Stimulated activated CD4-positive, alpha-beta T cell treated with anti-CD3 and anti-CD28 coated beads, Interleukin-1b, Interleukin-23, amount 100 ng/mL, for 24 hours (primary cell): Measurements from ENCODE around the gene RMDN2.
"Not testable (repeated sequence)": the region's sequence is repeated elsewhere in the genome, so short reads cannot be mapped to it uniquely, and the experiment has no call there.

ENCODE experiments used
- DNase-seq, 4 experiments: peaks; one replicate each; pipeline ENCODE4 v3.0.0-alpha.2; 2020; ENCODE audit warnings: low read depth in 4 of 4, low spot score in 1 of 4

The RMDN2 gene

DNA sequence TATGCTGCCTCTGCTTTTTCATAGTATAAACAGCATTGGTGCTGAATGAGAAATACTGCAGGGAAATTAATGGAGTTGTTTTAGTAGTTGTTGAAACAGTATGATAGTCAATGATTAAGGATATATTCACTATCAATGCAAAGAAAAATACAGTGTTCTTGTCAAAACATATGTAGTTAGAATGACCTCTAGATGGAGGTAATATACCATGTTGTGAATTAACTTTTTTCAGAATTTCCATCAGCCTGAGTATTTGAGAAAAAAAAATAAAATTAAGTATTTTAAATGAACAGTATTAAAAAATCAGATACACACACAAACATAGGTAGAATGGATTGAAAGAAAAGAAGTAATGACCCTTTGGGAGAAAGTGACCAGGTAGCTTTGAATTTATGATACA, 59.5 kb downstream of the RMDN2 start:
- DNase-seq, result no peak

DNA sequence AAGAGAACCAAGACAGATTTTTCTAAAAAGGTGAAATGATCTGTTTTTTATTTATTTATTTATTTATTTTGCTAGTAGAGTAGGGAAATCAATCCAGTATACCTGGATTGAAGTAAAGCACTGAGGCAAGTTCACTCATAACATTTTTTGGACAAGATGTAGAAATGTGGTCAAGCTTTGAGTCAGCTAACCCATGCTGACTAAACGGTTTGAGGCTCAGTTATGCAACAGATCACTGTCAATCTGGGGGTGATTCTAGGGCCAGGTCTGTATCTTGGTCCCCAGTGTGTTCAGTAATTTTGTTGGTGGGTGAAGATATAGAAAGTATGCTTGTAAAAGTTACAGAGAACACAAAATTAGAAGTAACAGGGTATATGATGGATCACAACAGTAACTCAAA, 60.2 kb downstream of the RMDN2 start:
- no peak for DNase-seq

DNA sequence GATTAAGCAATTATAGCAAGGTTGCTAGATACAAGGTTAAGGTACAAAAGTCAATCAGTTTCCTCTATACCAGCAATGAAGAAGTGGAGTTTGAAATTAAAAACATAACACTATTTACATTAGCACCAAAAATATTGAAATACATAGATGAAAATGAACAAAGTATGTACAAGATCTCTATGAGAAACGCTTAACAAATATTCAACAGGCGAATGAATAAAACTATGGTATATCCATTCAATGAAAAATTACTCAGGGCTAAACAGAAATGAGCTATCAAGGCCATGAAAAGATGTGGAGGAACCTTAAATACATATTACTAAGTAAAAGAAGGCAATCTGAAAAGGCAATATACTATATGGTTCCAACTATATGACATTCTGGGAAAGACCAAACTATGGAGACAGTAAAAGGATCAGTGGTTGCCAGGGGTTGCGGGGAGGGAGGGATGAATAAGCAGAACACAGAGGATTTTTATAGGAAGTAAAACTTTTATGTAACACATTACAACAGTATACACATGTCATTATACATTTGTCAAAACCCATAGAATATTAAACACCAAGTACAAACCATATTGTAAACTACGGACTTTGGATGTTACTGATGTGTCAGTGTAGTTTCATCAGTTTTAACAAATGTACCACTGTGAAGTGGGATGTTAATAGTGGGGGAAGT, 62.1 kb downstream of the RMDN2 start:
- DNase-seq, result no peak

DNA sequence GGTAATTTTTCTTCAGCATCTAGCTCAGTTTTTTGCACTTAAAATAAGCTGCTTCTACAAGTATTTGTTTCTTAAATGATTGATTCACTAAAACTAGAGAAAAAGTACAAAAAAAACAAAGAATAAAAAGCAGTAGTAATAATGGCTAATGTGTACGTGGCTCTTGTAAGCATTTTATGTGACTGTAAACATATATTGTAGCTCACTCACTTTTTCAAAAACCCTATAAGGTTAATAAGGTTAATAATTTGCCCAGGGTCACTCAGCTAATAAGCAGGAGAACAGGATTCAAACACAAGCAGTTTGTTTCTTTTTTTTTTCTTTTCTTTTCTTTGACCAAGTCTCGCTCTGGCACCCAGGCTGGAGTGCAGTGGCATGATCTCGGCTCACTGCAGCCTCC, 67.5 kb downstream of the RMDN2 start:
- no peak for DNase-seq

DNA sequence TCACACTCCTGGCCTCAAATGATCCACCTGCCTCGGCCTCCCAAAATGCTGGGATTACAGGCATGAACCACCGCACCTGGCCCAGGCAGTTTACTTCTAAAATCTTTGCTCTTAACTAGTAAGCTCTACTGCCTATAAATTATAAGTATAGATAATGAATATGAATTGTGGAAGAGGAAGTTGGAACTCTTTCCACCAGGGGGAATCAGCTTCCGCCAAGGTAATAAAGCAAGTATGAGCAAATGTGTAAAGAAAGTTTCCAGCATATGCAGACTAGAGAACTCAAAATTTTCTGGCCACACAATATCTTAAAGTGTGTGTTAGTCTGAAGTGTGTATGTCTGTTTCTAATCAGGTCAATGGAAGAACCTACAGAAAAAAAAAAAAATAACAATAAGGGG, 68.1 kb downstream of the RMDN2 start:
- DNase-seq, result no peak

DNA sequence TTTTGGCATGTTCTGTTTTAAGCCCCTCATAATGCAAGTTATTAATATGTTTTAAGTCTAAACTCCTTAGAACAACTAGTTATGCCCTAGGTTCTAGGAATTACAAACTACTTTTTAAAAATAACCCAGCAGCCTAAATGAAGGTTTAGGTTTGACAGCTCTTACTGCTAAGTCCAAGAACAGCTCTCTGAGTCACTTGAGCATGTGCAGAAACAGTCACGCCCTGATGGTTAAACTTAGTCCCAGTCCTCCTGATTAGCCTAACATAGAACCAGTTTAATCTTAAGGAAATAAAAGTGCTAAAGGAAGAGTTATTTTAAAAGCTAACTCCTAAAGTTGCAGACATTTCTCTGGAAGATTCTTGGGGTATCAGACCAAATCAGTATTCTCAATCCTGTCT, 72.5 kb downstream of the RMDN2 start:
- DNase-seq, result no peak

DNA sequence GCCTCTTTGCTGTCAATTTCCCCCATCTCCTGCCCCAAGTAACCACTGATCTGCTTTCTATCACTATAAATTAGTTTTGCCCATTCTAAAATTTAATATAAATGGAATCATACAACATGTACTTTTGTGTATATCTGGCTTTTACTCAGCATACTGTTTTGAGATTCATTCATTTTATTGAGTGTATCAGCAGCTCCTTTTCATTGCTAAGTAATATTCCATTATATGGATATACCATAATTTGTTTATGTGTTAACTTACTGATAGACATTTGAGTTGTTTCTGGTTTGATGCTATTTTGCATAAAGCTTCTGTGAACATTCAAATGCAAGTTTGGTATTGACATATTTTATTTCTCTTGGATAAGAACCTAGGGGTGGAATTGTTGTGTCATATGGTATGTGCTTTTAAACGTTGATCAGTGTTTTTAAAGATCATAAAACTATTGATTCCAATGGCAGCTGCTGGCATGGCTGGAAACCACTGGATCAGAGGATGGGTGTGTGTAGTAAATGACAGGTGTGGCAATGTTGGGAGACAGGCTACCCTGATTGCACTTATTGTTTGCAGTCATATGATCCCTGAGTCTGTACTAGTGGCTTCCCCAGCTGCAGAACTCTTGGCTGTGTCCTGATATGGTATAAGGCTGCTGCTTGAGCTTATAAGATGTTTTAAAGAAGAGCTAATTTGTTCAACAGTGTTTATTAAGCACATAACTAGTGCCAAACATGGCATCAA, 75.6 kb downstream of the RMDN2 start:
- DNase-seq, result no peak

DNA sequence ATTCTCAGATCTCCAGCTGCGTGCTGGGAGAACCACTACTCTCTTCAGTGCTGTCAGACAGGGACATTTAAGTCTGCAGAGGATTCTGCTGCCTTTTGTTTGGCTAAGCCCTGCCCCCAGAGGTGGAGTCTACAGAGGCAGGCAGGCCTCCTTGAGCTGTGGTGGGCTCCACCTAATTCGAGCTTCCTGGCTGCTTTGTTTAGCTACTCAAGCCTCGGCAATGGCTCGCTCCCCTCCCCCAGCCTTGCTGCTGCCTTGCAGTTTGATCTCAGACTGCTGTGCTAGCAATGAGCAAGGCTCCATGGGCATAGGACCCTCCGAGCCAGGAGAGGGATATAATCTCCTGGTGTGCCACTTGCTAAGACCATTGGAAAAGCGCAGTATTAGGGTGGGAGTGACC, 85.1 kb downstream of the RMDN2 start:
- not testable (repeated sequence) for DNase-seq

DNA sequence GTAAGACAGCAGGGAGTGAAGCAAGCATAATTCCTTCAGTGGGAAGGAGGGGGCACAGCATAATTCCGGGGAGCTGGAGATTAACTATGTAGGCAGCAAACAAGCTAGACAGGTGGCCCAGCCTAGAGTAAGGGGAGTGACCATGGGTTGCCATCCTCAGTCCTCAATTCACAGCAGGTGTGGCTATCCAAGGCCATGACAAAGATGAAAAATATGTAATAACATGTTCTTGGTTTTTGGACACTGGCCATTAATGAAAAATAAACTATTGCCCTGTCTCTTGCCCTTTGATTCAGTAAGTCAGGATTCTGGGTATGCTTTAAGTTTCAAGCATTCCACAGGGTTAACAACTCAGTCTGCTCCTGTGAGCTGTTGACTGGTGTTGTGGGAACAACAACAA, 85.9 kb downstream of the RMDN2 start:
- no peak for DNase-seq

DNA sequence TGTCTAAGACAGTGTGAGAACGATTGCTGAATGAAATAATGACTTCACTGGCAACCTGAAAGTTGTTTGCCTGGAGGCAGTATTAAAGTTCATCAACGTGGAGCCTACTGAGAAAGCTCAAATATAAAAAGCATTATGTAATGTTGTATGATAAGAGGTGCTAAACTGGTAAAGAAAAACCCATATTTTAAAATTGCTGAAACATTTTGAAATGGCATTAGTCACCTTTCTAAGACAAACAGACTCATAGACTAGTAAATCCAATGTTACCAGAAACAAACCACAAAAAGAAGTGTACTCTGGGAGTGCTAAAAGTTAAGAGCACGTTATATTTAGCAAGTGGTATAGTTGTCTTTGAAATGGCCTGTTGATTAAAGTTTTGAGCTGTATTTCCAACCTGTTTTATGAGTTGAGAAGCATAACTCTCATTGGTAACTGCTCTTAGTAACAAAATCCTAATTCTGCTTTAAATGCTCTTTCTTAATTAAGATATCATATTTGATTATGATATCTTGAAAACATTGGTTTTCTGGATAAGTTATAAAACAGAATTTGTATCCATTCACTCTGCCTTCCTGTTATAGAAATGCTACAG, 88.2 kb downstream of the RMDN2 start:
- DNase-seq, result no peak

DNA sequence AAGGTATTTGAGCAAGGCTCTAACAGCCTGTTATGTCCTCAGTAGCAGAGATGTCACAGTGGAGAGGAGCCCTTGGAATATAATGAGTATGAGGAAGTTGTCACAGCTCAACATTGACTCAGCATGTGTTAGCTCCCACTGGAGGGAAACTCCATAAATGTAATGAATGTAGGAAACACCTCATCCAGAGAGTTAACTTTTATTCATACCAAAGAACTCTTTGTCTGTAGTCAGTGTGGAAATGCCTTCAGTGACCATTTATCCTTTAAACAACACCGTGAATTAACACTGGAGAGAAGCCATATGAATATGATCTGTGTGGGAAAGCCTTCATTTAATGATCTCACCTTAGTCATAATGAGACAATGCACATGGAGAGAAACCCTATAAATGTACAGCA, 91.1 kb downstream of the RMDN2 start:
- DNase-seq, result no peak

DNA sequence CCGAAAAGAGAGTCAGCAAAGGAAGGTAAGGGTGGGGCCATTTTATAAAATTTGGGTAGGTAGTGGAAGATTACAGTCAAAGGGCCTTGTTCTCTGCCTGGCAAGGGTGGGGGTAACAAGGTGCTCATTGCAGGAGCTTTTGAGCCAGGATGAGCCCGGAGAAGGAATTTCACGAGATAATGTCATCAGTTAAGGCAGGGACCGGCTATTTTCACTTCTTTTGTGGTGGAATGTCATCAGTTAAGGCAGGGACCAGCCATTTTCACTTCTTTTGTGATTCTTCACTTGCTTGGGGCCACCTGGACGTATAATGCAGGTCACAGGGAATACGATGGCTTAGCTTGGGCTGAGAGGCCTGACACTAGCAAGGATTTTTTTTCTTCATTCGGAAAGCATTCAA, 92.7 kb downstream of the RMDN2 start:
- no peak for DNase-seq

DNA sequence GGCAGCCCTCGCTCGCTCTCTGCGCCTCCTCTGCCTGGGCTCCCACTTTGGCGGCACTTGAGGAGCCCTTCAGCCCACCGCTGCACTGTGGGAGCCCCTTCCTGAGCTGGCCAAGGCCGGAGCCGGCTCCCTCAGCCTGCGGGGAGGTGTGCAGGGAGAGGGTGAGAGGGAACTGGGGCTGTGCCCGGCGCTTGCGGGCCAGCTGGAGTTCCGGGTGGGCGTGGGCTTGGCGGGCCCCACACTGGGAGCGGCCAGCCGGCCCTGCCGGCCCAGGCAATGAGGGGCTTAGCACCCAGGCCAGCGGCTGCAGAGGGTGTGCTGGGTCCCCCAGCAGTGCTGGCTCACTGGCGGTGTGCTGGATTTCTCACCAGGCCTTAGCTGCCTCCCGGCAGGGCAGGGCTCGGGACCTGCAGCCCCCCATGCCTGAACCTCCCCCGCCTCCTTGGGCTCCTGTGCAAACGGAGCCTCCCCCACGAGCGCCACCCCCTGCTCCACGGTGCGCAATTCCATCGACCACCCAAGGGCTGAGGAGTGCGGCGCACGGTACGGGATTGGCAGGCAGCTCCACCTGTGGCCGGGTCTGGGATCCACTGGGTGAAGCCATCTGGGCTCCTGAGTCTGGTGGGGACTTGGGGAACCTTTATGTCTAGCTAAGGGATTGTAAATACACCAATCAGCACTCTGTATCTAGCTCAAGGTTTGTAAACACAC, 95.4 kb downstream of the RMDN2 start:
- not testable (repeated sequence) for DNase-seq

DNA sequence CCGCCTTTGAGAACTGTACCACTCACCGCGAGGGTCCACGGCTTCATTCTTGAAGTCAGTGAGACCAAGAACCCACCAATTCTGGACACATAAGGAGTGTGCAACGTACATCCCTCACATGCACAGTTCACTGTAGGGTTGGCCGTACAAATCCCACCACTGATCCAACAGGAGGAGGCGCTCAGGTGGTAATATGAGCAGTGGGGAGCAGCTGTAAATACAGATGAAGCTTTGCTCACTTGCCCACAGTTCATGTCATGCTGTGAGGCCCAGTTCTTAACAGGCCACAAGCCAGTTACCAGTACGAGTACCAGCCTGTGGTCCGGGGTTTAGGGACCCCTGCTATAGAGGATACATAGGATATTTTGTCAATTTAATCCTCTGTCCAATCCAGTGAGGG, 96.5 kb downstream of the RMDN2 start:
- DNase-seq, result no peak

DNA sequence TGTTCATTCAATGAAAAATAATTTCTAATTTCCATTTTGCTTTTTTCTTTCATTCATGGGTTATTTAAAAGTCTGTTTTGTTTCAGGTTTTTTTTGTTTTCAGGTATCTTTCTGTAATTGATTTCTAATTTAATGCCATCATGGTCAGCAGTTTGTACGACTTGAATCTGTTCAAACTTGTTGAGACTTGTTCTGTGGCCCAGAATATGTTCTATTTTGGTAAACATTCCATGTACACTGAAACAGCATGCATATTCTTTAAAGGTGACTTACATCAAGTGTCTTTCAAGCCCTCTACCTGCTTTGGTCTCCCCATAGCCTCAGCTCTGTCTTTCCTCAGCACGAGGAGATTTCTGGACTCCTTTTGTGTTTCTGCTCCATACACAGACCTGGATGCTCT, 101.8 kb downstream of the RMDN2 start:
- no peak for DNase-seq

DNA sequence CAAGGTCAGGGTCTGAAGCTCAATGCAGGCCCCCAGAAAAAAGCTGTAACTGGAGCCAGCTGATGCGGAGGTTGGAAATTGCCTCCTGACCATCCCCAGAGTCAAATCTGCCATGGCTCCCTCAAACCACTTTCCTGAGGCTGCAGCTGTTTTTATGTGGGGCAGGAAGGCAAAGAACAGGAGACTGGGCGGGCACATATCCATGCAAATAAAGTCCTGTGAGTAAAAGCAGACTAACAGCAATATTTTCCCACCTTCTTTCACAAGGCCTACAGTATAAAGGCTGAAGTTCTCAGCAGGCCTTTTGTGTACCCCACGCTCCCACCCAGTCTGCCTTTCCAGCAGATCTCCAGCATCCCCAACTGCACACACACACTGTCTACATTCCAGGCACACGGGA, 103.7 kb downstream of the RMDN2 start:
- DNase-seq, result no peak

DNA sequence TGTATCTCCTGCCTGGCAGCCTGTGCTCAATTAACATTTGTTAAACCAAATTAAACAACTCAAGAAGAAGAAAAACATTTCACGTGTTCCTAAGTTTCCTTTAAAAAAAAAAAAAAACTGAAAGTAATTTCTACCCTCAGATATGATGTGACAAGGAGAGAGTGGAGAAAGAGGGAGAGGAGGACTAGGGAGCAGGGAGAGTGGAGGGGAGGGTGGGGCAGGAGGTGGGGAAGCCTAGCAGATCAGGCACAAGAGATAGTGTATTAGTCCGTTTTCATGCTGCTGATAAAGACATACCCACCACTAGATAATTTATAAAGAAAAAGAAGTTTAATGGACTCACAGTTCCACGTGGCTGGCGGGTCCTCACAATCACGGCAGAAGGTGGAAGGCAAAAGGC, 104.4 kb downstream of the RMDN2 start:
- DNase-seq, result no peak

DNA sequence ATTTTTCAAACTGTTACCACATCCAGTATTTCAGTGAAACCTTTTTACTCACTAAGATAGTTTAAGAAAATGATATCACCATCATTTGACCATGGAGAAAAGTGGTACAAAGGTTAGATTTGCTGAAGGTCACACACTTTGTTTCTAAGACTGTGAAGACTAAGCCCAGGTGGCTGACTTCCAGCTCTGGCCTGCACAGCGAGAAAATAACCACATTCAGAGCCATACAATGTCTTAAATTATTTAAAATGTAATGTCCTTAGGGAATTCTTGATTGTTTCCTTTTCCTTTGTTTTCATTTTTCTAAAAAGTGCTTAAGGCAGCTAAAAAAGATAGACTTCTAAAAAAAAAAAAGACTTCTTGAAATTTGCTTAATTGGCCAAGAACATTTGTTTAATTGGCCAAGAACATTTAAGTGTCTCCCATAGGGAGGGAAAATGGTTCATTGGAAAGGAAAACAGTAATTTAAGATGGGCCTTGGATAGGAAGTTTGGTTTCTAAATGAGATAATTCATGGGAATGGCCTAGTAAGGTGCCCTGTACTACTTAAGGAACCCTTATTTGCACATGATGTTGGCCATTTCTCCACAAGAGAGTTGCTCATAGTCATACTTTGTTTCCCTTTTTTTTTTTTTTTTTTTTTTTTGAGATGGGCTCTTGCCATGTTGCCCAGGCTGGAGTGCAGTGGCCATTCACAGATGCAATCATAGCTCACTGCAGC, 105.7 kb downstream of the RMDN2 start:
- no peak for DNase-seq

DNA sequence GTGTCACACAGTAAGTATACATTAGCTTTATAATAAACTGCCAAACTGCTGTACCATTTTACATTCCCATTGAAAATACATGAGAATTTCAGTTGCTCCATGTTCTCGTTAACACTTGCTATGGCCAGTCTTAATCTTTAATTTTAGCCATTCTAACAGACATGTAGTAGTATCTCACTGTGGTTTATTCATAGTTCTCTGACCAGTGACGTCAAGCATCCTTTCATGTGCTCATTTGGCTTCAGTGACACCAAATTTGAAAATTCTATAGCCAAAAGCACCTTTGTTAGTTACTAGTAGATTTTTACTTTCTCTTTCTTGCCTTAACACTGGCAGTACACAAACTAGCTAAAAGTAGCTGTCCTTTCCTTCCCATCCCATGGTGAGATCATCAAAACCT, 107.9 kb downstream of the RMDN2 start:
- no peak for DNase-seq

DNA sequence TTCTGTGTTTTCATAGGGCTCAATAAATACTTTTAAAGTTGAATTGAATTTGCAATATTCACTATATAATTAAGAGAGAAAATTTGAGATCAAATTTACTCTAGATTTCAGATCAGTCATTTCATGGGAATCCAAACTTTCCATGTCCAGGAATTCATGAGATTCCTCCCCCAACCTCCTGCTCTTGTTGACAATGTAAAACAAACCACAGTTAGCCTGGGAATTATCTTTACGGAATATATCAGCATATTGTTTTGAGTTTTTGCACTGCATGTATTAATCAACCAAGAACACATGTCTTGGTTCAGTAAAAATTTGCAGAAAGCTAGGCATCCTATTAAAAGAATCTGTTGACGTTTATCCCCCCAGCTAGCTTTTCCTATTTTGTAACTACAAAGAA, 108.6 kb downstream of the RMDN2 start:
- no peak for DNase-seq

DNA sequence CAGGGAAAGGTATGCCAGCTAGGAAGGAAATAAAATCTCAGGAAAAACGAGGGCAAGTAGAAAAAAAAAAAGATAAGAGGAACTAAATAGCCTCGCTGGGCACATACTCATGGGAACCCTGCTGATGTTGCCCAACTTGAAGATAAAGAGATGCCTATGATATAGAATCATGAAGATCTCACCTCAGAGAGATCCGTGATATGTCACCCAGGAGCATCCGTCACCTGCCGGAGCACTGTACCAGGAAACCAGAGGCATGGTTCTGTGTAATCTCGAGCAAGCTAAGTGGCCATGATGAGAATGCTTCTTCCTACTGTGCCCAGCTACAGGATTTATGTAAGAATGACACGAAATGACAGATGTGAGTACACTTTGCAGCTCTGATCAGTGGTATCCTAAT, 110.9 kb downstream of the RMDN2 start:
- no peak for DNase-seq
